Activated CD8-positive, alpha-beta memory T cell treated with anti-CD3 and anti-CD28 coated beads for 4 hours (primary cell): ENCODE data around the gene GLB1L3.
A peak's percentile ranks its signal among the peaks of the same experiment; 100 is the strongest.
"Not testable (repeated sequence)": the region's sequence is repeated elsewhere in the genome, so short reads cannot be mapped to it uniquely, and the experiment has no call there.

ENCODE experiments used
- DNase-seq, 2 donors: peaks; one replicate each; pipeline ENCODE4 v3.0.0-alpha.2; 2020; ENCODE audit warnings: low read depth in 2 of 2

The GLB1L3 gene

GRCh38 chr11:134313821-134314607, 37.8 kb downstream of the GLB1L3 start:
- DNase-seq = no peak

GRCh38 chr11:134317103-134317502, 40.9 kb downstream of the GLB1L3 start:
- DNase-seq = no peak

- DNase-seq = not testable (repeated sequence)
These were observed 45.2 kb downstream of the GLB1L3 start for GRCh38 chr11:134321373-134321772.

GRCh38 chr11:134322553-134322952, 46.4 kb downstream of the GLB1L3 start:
- DNase-seq = no peak

- no peak for DNase-seq
These were observed 52.3 kb downstream of the GLB1L3 start for GRCh38 chr11:134328433-134328832.

- DNase-seq = no peak
These were observed 54.6 kb downstream of the GLB1L3 start for GRCh38 chr11:134330611-134331353.

GRCh38 chr11:134331354-134332188, 55.4 kb downstream of the GLB1L3 start, which contains the start of gene GLB1L2:
Gene GLB1L2, plus strand, starts transcription at chr11:134331988. Its CDS starts 74 bp downstream, at chr11:134332062.
- DNase-seq = peak; percentile 60 to 63

- DNase-seq = no peak
These were observed 56.0 kb downstream of the GLB1L3 start for GRCh38 chr11:134332189-134332631.

GRCh38 chr11:134332782-134333181, 56.6 kb downstream of the GLB1L3 start:
- DNase-seq = no peak

- no peak for DNase-seq
These were observed 57.1 kb downstream of the GLB1L3 start for GRCh38 chr11:134333312-134333711.

- no peak for DNase-seq
These were observed 57.8 kb downstream of the GLB1L3 start for GRCh38 chr11:134333946-134334345.

GRCh38 chr11:134334796-134335571, 58.8 kb downstream of the GLB1L3 start:
- no peak for DNase-seq

GRCh38 chr11:134337051-134337450, 60.9 kb downstream of the GLB1L3 start:
- DNase-seq = no peak

- no peak for DNase-seq
These were observed 61.9 kb downstream of the GLB1L3 start for GRCh38 chr11:134338068-134338467.

GRCh38 chr11:134338654-134339053, 62.5 kb downstream of the GLB1L3 start:
- no peak for DNase-seq

GRCh38 chr11:134339756-134340155, 63.6 kb downstream of the GLB1L3 start:
- DNase-seq = no peak

- DNase-seq = no peak
These were observed 64.3 kb downstream of the GLB1L3 start for GRCh38 chr11:134340354-134340964.

- DNase-seq = no peak
These were observed 65.8 kb downstream of the GLB1L3 start for GRCh38 chr11:134341805-134342571.

- no peak for DNase-seq
These were observed 66.6 kb downstream of the GLB1L3 start for GRCh38 chr11:134342572-134343340.
